Kidney (tissue), 22 donors: ENCODE results near the gene DRAXIN. TPM values are rescaled to one million over a fixed set of nuclear protein-coding genes. Genes with fewer than 3 reads are reported as not detected.
A peak's percentile ranks its signal among the peaks of the same experiment; 100 is the strongest.
"Not testable (repeated sequence)": the region's sequence is repeated elsewhere in the genome, so short reads cannot be mapped to it uniquely, and the experiment has no call there.

Experiments
- DNase-seq, 5 donors: peaks; one replicate each; pipeline ENCODE4 v3.0.0-alpha.2; 2013 to 2020
- FAIRE-seq: peaks from 2 replicates; lab custom pipeline; 2012; peaks lifted over from hg19 to GRCh38; lab: Jason Lieb, UNC
- H3K27ac ChIP-seq, 2 donors: one replicate each; pipeline ENCODE4 v1.7.0; 2013; ENCODE audit warnings: low read depth in 2 of 2, low read length in 2 of 2, inconsistent platforms in 1 of 2
- H3K27me3 ChIP-seq: one replicate; pipeline ENCODE4 v1.7.1; 2013; ENCODE audit warnings: low read length, inconsistent platforms; ENCODE audit not compliant: control insufficient read depth, insufficient read depth
- H3K36me3 ChIP-seq, 3 donors: one replicate each; pipeline versions ENCODE4 v1.7.0 to v1.7.1; 2013; ENCODE audit warnings: low read length in 3 of 3, control low read depth in 1 of 3, inconsistent platforms in 1 of 3; ENCODE audit not compliant: insufficient read depth in 3 of 3, control insufficient read depth in 2 of 3
- H3K4me1 ChIP-seq, 3 donors: one replicate each; pipeline versions ENCODE4 v1.7.0 to v1.7.1; 2013; ENCODE audit warnings: low read length in 3 of 3, inconsistent platforms in 1 of 3, low read depth in 1 of 3; ENCODE audit not compliant: control insufficient read depth in 2 of 3, insufficient read depth in 2 of 3
- H3K4me3 ChIP-seq, 3 donors: one replicate each; pipeline versions ENCODE4 v1.7.0 to v1.8.1; 2013; ENCODE audit warnings: low read length in 3 of 3, control low read depth in 1 of 3, inconsistent platforms in 1 of 3
- H3K9ac ChIP-seq, 3 donors: one replicate each; pipeline versions ENCODE4 v1.7.0 to v1.7.1; 2013; ENCODE audit warnings: low read length in 3 of 3, control low read depth in 1 of 3, inconsistent platforms in 1 of 3
- H3K9me3 ChIP-seq, 3 donors: one replicate each; pipeline versions ENCODE4 v1.7.0 to v1.7.1; 2013; ENCODE audit warnings: low read length in 3 of 3, control low read depth in 1 of 3, inconsistent platforms in 1 of 3; ENCODE audit not compliant: control insufficient read depth in 2 of 3, insufficient read depth in 1 of 3
- CTCF ChIP-seq: IDR thresholded peaks from 3 replicates; pipeline ENCODE4 v1.5.1; 2012; ENCODE audit warnings: mild to moderate bottlenecking, moderate library complexity, borderline replicate concordance; ENCODE audit not compliant: insufficient read depth; ENCODE audit errors: extremely low read depth
- intact Hi-C: fragments of 100-400 bp; cut with DNase I; formaldehyde crosslinking; loops from one replicate; pipeline ENCODE4 v1.11.1; 2022
- long read RNA-seq, 10 donors: library from polyadenylated mRNA in 1 of 10; unstranded in 1 of 10; transcript quantifications; one replicate each; pipeline ENCODE4 v2.0.0 and lab custom pipeline, GENCODE V29; 2021 to 2026
- polyA plus RNA-seq: library from polyadenylated mRNA; stranded (reverse); fragments of 350-450 nt; fragmentation: Illumina TruSeq; extraction: RNeasy Lipid Tissue Mini Kit (QIAGEN cat#74804); gene quantifications from one replicate; pipeline ENCODE4 v1.2.3, GENCODE V29; 2014; ENCODE audit warnings: low read depth, low replicate concordance; ENCODE audit not compliant: insufficient read depth
- total RNA-seq: library from RNA; stranded (reverse); fragmentation: NEBNext Ultra II Directional; extraction: Animal tissue kit (Norgen Biotek cat#: 25700); gene quantifications from one replicate; pipeline ENCODE4 v1.2.1, GENCODE V29; 2021
- donor health status: control.
- donor health status: control.
- donor health status: control.
- donor health status: control.
- donor health status: control.
- donor health status: DM: yes; HTN: yes; CAD: no.
- donor health status: Normal renal cell carcinoma (clear cell type).

Gene DRAXIN
- total RNA-seq = 0.28 TPM
- polyA plus RNA-seq = 0.17 TPM
- long read RNA-seq, donor 1, full-length matches to known transcripts = 1 of 1 reads
- long read RNA-seq, donor 1, partial matches to known transcripts = 0 of 1 reads
- long read RNA-seq, donor 1, other reads (novel, unspliced or antisense) = 0 of 1 reads
- long read RNA-seq, donor 2 = 0 reads
- long read RNA-seq, donor 3, full-length matches to known transcripts = 1 of 1 reads
- long read RNA-seq, donor 3, partial matches to known transcripts = 0 of 1 reads
- long read RNA-seq, donor 3, other reads (novel, unspliced or antisense) = 0 of 1 reads
- long read RNA-seq, donor 4 = 0 reads
- long read RNA-seq, donor 5 = 0 reads
- long read RNA-seq, donor 6, partial matches to known transcripts = 0 of 12 reads
- long read RNA-seq, donor 6, other reads (novel, unspliced or antisense) = 12 of 12 reads
- long read RNA-seq, donor 7, partial matches to known transcripts = 0 of 1 reads
- long read RNA-seq, donor 7, other reads (novel, unspliced or antisense) = 1 of 1 reads
- long read RNA-seq, donor 8 = 0 reads
- long read RNA-seq, donor 9 = 0 reads
- long read RNA-seq, donor 10 = 0 reads

GRCh38 chr1:11691302-11691914 is at the start of gene DRAXIN:
Gene DRAXIN, plus strand, starts transcription at chr1:11691710. Its CDS starts 14,549 bp downstream, at chr1:11706259.
- intact Hi-C loops = no loop called here
- Histone ChIP-seq H3K4me1 (peaks cover 0 to 7% (median 0%) of the 10 kb centered on the region in 3 donors), H3K27me3 (peaks cover 2% of the 10 kb centered on the region), H3K9ac (no peak within 1 kb of the TSS), H3K9me3 (no peaks in the 10 kb centered on the region), H3K36me3 (no peaks in the 10 kb centered on the region), H3K4me3 (peak within 1 kb of the TSS; percentile 49 to 52 (median 49)), H3K27ac (no peak within 1 kb of the TSS)
- no peak for TF ChIP-seq CTCF
- DNase-seq (peak; percentile 62 to 85 (median 78)), FAIRE-seq (no peak)

DNA sequence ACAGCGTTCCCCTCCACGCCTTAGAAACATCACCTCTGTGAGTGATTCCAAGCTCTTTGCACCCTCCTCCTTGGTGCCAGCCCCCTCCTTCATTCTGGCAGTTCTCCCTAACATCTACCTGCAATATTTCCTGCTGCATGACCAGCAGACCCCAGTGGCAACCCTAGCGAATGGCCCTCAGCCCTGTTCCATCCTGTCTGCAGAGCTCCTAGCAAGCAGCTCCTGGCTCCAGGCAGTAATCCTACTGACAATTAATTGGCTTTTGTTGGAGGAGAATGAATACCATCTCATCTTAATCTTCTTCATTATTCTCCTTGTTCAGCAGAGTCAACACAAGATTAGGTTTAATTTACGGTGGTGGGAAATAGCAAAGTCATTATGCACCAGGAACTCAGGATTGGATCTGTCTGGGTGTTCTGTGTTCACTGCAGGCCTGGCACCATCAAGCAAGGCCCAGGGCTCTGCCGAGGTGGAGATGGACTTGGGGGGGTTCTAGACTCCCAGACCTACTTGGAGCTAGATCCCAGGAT is 49.7 kb upstream of the DRAXIN start:
- no peak for TF ChIP-seq CTCF
- no peak for DNase-seq
- Histone ChIP-seq H3K9ac (no peak overlapping the region), H3K27ac (no peak overlapping the region), H3K4me3 (no peak overlapping the region), H3K4me1 (no peaks in the 10 kb centered on the region), H3K9me3 (no peaks in the 10 kb centered on the region), H3K36me3 (no peaks in the 10 kb centered on the region), H3K27me3 (no peaks in the 10 kb centered on the region)
- FAIRE-seq = no peak
- intact Hi-C loops = loop anchor here (5.0 to 10.0 kb wide), 2 partner anchors 397 to 605 kb away; no protein-coding TSS in a partner anchor

- DNase-seq = peak in 4 of 5 donors; percentile 64 to 76 (median 68)
- not testable (repeated sequence) for H3K9me3 ChIP-seq, H3K4me1 ChIP-seq, H3K9ac ChIP-seq, FAIRE-seq, H3K27me3 ChIP-seq, H3K36me3 ChIP-seq, H3K4me3 ChIP-seq, H3K27ac ChIP-seq
- TF ChIP-seq CTCF = peak; percentile 99
- intact Hi-C loops = loop anchor here (5.0 to 10.0 kb wide), 2 partner anchors 398 to 605 kb away; no protein-coding TSS in a partner anchor
Measured at GRCh38 chr1:11642418-11643017, 49.0 kb upstream of the DRAXIN start.
